Stimulated activated CD4-positive, alpha-beta T cell treated with anti-CD3 and anti-CD28 coated beads, Interleukin-15, amount 100 ng/mL, for 1 hour (primary cell): ENCODE data around the gene THADA.
A peak's percentile ranks its signal among the peaks of the same experiment; 100 is the strongest.

ENCODE experiments used
- DNase-seq, 2 donors: peaks; one replicate each; pipeline ENCODE4 v3.0.0-alpha.2; 2020; ENCODE audit warnings: low read depth in 1 of 2, low spot score in 1 of 2

THADA gene

DNA sequence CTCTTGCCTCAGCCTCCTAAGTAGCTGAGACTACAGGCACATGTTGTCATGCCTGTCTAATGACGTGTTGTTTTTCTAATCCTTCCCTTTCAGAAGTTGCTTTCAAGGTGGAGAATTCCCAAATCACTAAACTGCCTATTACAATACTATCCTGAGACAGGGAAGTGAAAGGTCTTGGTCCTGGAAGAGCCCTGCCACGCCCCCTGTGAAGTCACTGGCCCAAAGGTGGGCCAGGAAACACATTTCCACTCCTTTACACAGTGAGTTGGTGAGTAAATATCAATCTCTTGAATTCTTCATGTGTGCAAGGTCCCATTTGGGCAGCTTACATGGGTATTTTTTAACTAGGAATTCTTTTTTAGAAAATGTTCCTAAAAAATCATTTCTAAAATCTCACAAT, 150.1 kb downstream of the THADA start:
- DNase-seq, result no peak

DNA sequence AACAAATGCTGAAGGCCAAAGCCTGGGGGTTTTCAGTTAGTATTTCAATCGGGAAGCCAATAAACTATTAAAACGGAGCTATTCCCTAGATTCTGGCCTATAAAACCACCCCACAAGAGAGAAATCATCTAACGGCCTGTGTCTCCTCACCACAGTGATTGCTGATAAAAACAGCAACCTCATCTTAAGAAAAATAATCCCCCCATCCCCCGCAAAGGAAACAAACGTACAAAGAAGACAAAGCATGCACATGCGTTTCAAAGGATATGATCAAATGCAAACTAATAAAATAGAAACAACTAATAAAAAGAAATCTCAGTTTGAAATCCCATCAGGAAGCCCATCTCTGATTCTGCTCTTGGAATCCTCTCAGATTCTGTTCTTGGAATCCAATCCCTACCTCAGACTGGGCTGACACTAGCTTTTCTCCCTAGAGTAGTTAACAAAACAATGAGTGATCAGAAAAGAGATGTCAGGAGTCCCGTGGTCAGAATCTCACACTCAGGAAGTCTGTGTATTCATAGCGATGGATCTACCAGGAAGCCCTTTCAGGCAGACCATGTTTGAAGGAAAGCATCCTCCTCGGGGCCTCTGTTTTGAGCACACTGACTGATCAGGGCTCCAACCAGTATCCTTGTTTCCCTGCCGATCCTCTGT, 150.7 kb downstream of the THADA start:
- no peak for DNase-seq

DNA sequence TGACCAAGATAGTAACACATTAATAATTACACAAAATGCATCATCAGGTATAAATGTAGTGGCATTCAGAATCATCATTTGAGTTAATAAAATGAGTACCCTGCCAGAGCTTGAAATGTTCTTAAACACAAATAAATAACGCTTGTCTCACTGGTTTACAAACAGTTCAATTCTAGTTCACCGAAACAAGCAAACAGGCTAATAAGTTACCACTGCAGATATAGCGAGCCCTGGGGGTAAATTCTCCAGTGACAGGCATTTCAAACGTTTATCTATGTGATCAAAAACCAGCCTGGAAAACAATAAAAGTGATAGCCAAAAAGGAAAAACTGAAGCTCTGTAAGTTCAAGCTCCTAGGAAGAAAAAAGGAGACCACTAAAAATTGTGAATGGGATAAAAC, 152.6 kb downstream of the THADA start:
- DNase-seq, result no peak

DNA sequence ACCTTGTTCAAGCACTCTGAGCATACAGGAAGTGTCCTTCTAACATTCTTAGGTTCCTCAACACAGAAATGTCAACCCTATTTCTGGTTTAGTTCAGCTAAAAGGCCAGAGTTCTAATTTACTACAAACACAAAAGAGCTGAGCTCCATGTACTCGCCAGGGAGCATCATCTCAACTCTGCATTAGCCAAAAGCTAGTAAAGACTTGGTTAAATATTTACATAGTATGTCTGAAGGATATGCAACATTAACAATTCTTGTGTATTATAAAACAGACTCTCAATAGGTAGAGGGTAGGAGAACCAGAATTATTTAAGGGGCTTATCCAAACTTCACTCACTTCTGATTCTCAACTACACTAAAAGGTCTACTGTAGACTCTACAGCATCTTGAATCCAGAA, 154.6 kb downstream of the THADA start:
- DNase-seq, result no peak

DNA sequence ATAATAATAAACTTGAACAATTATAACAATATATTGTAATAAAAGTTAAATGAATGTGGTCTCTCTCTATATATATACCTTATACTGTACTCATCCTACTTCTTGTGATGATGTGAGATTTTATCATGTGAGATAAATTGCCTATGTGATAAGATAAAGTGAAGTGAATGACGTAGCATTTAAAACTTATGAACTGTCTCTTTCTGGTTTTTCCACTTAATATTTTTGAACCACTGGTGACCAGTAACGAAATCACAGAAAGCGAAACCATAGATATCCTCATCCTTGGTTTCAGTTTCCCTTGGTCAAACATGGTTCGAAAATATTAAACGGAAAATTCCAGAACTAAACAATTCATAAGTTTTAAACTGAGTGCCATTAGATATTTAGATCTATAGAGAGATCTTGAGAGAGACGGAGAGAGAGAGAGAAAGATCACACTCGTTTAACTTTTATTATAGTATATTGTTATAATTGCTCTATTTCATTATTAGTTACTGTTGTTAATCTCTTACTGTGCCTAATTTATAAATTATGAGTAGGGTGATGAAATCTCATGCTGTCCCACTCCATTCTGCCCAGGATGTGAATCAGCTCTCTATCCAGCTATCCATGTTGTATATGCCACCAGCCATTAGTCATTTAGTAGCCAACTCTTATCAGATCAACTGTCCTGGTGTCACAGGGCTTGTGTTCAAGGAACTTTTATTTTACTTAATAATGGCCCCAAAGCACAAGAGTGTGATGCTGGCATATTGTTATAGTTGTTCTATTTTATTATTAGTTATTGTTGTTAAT, 156.8 kb downstream of the THADA start:
- no peak for DNase-seq

DNA sequence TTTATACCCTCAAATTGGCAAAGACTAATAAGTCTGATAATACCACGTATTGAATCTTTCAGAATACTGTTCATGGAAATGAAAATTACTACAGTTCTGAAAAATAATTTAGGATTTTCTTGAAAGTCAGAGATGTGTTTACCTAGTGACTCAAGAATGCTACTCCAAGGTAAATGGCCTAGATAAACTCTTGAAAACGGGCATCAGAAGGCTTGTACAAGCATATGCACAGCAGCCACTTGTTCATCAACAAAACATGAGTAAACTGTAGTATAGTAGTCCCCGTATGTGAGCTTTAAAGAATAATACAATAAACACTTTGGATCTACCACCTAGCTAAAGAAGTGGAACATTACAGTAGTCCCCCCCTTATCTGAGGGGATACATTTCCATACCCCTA, 157.5 kb downstream of the THADA start:
- no peak for DNase-seq

DNA sequence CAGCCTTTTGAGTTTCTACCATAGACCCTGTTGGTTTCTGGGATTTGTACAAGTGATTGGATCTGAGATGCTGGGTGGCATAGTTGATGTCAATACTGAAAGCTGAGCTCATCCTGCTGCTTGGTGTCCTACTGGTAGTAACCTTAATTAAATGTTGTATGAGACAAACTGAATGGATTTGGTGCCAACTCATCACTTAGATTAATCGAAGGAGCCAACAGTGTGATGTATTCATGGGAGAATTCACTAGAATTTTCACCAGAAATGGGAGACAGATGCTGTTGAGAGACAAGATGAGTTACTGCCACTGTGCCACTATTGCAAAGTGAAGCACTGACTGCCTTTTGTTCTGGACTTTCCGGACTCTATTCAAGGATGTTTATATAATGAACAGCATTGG, 158.5 kb downstream of the THADA start:
- DNase-seq, result no peak

DNA sequence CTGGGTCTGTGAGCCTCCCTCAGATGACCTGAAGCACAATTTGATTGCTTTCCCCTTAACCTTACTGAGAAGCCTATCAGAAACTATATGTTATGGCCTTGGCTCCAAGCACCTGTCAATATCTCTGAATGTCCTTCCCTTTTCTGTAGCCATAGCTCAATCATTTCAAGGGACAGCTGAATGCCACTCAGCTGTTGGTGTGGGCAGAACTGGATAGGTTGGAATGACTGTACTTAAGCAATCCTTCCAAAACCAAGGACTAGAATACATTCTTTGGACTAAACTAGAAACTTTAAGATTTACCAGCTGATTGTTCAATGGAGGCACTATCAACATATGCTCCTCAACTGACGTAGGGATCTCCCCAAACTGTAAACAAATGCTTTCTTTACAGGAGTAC, 159.4 kb downstream of the THADA start:
- no peak for DNase-seq

DNA sequence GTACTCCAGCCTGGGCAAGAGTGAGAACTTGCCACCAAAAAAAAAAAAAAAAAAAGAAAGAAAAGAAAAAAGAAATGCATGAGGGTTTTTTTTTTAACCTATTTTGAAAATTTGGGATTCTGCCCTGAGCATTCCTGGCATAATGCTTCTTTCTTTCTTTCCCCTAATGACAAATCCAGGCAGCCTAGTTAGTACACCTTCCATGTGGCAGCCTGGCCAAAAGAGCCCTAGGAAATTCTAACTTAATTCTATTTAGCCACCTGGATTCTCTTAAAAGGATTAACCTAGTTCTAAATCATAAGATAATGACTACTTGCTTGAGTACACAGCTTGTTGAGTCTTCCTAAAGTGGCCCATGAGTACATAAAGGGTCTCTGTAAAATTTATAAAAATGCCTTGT, 160.1 kb downstream of the THADA start:
- no peak for DNase-seq

DNA sequence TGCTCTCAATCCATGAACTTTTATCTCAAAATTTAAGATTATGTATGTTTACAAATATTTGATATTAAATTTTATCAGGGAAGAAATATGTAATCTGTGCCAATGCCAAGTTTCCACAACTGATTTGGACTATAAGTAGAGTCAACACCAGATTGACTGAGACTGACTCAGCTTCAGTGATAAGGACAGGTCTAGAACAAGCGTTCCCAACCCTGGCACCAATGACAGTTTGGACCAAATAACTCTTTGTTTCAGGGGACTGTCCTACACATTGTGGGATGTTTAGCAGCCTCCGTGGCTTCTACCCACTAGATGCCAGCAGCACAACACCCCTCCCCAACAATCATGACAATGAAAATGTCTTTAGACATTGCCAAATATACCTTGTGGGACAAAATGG, 165.3 kb downstream of the THADA start:
- DNase-seq, result no peak

DNA sequence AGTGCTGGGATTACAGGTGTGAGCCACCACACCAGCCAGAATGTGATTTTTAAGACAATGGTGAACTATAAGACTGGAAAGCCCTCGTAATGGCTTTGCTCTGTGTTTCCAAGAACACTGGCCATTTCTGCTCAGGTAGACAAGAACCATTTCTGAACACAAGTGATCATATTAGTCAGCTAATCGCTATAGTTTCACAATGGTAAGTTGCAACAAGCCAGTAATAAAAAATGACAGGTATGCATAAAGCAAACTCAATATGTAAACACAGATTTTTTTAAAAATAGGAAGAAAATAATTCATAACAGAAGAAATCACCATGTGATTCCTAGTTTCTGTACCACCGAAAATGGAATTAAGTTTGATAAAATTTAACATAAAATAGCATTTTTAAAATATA, 166.5 kb downstream of the THADA start:
- no peak for DNase-seq

DNA sequence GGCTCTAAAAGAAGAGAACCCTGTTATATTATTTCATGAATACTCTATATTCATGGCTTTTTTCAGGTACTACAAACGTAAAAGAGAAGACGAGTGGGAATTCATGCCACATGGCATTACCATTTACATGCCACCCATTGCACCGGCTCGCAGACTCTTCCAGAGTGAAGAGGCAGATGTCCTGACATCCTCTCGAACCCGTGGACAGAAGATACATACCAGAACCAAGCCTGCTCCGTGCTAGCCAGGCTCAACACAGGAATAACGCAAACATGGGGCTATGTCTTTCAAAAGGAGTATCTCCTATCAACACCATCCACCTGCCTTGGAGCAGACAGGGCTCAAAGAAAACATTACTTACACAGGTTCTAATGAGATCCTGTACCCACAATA, 168.8 kb downstream of the THADA start:
- no peak for DNase-seq

DNA sequence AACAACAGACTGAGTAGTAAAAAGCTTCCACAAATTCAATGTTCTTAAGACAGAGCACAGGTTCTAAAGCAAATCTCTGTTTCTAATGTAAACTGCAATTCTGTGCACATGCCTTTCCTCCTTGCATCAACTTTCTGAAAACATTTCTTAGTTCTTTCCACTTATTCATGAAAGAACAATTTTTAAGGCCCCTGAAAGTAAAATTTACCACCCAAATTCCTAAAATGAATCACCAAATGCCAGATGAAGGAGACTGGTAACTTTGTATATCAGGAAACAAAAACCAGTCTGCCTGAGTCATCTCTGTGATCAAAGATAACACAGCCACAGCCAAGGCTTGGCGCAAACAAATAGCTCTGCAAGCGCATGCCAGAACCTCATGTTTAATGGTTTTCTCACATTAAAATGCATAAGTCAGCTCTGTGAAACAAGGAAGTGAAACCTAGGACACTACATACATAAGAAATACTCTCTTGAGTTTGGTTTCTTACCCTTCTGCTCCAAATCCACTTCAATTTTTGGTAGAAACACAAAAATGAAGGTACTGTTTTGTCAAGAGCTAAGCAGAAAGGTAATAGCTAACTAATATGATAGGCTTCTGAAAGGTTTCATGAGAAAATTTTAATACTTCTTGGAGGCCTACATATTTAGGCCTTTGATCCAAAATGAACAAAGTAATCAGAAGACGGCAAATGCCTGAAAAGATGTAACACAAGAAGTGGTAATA, 169.4 kb downstream of the THADA start:
- peak; percentile 19 to 22 for DNase-seq

DNA sequence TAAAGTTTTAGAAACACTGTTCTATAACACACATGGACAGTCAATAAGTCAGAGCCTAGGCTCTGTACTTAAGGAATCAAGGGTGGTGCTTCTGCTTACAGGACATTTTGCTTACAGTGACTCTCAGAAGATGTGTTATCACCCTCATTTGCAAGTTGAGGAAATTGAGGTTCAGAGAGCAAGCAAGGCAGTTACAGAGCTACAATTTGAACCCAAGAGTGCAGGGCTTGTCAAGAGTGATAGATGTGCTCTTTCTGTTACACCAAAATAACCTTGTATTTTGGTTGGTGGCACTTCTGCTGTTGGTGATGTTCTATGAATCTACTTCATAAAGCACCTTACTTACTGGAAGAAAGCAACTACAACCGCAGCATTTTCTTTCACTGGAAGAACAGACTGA, 170.2 kb downstream of the THADA start:
- DNase-seq, result no peak

DNA sequence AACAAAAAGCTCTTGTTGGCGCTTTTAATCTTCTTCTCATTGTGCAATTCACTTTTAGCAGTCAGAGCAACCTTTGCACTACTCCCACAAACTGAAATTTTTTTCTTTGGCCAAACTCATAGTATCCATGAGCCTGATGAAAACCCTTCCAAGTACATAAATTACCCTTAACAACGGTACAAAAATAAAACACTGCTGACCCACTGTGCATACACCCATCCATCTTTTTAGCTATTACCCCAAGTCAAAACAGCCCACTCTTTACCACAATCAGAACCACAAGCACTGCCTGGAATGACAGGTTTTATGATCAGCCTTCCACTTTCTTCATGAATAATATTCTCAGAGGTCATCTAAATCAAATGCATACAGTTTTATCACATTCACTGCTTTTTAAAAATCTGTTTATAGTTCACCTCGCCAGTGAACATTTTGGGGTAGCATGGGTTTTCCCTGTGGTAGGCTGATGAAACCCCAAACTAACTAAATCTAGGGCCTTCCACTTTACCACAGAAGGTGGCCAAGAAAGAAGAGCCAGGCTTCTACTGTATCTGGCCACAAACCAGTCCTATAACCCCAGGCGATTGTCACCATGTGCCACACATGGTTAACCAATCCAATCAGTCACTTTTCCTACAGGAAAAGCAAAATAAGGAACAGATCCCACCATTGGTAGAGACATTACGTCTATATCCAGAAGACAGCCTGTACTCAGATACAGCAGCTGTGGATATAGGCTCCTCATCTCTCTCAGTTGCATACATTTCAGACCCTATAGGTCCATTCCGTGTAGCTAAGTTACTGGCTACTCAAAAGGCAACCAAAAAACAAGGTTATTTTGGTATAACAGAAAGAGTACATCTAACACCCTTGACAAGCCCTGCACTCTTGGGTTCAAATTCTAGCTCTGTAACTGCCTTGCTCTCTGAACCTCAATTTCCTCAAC, 171.3 kb downstream of the THADA start:
- no peak for DNase-seq

DNA sequence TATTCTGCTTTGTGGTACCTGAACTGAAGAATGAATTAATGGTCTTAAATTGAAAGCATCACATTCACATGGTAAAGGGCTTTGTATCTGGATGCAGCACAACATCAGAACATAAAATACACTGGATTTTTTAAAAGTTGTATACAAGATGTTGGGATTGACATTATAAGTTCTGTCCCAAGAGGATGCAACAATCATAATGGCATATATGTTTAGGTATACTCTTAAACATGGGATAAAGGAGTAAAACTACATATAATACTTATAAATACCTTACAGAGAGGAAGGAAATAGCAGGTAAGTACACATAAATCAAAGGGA, 171.9 kb downstream of the THADA start:
- no peak for DNase-seq

DNA sequence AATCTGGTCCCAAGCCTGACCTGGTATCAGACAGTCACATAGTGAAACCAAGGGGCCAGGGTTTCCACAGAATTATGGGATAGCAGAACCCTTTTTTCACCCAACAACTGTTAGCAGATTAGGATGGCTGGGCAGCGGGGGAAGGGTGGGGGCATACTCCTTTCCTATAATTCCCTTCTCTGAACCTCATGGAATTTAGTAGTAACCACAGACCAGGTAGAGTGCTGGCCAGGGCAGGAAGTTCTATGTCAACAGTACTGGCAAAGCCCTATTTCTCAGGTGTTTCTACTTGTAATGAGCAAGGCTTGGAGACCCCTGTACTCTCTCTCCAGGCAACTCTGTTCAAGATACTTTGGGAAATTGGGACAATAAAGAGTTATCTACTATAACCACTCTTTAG, 174.6 kb downstream of the THADA start:
- DNase-seq, result no peak

DNA sequence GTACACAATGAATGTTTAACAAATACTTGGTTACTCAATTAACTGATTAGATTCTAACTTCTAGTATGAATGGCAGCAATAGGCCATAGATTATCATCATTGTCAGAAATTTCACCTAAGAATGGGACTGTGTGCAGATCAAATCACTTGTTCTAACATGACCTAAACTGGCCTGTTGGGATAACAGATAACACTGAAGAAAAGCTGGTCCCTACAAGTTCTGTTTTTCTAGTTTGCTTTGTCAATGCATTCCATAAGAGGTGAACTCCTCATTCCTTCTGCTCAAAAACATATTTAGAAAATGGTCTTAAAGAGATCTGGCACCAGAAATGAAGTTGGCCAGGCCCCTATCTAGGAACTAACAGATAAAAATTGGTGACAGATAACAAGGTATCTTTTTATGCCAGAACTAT, 175.4 kb downstream of the THADA start:
- DNase-seq, result no peak

DNA sequence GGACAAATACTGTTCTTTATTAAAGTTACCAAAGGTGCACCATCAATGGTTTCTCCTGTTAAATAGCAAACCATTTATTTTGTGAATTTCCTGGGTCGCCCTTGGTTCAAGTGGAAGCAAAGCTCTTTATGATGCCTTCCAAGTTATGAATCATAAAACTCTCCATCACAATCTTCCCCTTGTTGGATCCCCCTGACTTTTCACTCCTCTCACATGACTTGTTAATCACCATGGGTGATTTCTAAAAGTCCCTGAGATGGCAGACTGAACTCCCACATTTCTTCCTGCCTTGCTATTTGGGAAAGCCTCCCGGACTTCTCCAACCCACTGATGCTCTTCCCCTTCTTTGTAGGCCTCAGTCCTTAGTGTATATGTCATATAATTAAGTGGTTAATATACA, 176.0 kb downstream of the THADA start:
- no peak for DNase-seq

DNA sequence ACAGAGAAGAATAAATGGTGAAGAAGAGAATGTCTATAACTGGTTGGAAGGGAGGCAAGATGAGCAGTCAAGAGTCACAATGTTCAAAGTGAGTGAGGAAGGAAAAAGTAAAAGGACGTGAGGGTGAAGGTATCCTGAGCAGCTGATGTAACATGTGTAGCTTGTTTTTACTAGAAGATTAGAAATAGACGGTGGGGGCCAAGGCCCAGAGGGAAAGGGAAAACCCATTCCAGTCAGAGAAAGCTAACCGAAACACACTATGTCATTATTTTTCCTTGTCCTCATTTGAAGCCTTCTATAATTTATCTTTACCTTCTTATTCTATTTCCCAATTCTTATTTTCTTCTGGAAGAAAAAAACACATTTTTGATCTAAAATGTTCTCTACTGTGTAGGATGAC, 176.6 kb downstream of the THADA start:
- no peak for DNase-seq

DNA sequence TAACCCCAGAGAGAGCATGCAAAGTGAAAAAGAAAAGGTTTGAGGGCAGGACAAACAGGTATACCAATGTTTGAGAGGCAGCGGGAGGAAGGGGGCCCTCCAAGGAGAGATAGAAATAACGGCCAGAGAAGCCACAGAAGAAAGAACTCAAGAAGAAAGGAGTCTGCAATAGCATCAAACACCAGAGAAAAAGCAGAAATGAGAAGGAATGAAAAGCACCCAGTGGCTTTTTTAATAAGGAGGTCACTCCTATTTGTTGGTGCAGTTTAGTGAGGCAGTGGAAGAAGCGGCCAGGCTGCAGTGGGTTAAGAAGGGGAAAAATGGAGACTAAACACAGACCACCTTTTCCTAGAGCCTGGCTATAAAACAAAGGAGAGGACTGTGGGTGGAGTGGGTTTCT, 177.2 kb downstream of the THADA start:
- DNase-seq, result no peak
